Subcutaneous adipose tissue (tissue), 4 donors: Measurements from ENCODE around the gene GSTT4. TPM values are rescaled to one million over a fixed set of nuclear protein-coding genes. Genes with fewer than 3 reads are reported as not detected.
"Not testable (repeated sequence)": the region's sequence is repeated elsewhere in the genome, so short reads cannot be mapped to it uniquely, and the experiment has no call there.

Experiments
- total RNA-seq, 4 donors: library from RNA; depleted of rRNA; stranded (reverse); fragments of >200 nt; gene quantifications; one replicate each; pipeline ENCODE4 v1.1.0, GENCODE V29; 2016
- TF ChIP-seq, protein P1 (sequence below): fragments of 450-650 bp; IDR thresholded peaks from one replicate; pipeline ENCODE4 v1.5.1; 2016; ENCODE audit warnings: low read depth, mild to moderate bottlenecking, control low read depth, antibody characterized with exemption, moderate library complexity

The GSTT4 gene
- total RNA-seq, 4 donors from 2014 or later: not detected

DNA sequence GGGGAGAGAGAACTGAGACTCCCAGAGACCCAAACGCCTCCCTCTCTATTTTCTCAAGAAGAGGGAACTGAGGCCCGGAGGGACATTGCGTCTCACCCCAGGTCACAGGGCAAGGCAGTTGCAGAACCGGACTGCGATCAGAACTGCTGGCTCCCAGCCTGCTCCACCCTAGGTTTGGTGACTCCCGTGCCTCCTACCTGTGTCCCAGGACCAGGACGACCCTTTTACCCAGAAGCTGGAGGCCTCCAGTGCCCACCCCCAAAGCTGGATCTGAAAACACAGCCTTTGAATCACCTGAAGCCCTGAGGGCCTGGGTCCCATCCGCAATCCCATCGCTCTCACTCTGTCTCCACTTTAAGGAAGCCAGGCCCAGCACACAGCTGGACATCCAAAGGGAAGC is 1.4 kb downstream of the GSTT4 start:
- TF ChIP-seq, protein P1, sequence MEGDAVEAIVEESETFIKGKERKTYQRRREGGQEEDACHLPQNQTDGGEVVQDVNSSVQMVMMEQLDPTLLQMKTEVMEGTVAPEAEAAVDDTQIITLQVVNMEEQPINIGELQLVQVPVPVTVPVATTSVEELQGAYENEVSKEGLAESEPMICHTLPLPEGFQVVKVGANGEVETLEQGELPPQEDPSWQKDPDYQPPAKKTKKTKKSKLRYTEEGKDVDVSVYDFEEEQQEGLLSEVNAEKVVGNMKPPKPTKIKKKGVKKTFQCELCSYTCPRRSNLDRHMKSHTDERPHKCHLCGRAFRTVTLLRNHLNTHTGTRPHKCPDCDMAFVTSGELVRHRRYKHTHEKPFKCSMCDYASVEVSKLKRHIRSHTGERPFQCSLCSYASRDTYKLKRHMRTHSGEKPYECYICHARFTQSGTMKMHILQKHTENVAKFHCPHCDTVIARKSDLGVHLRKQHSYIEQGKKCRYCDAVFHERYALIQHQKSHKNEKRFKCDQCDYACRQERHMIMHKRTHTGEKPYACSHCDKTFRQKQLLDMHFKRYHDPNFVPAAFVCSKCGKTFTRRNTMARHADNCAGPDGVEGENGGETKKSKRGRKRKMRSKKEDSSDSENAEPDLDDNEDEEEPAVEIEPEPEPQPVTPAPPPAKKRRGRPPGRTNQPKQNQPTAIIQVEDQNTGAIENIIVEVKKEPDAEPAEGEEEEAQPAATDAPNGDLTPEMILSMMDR: no peak

DNA sequence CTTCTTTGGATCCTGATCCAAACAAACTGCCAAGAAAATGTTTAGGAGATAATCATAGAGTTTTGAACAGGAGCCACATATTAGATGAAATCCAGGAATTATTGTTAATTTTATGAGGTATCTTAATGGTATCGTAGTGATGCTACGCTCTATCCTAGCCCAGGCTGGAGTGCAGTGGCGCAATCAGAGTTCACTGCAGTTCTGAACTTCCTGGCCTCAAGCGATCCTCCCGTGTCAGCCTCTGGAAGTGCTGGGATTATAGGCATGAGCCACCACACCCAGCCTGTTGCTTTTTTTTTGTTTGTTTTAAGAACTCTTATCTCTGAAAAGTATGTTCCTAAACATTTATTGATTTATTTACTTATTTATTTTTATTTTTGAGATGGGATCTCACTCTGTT is 2.4 kb downstream of the GSTT4 start:
- TF ChIP-seq, protein P1: no peak

DNA sequence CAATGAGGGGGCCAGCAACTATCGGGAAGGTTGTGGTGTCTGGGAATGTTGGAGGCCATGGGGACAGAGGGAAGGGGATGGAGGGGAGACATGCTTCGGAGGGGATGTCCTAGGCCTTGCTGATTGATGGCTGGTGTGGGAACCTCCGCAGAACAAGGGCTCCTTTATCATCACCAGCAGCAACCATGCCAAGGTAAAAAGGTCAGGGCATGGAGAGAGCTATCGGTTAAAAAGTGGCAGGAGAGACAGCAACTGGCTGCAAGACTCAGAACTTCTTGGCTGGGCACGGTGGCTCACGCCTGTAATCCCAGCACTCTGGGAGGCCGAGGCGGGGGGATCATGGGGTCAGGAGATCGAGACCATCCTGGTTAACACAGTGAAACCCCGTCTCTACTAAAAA is 3.0 kb downstream of the GSTT4 start:
- TF ChIP-seq, protein P1: no peak

GRCh38 chr22:24001314-24001713 is 3.9 kb downstream of the GSTT4 start:
- TF ChIP-seq, protein P1: no peak

DNA sequence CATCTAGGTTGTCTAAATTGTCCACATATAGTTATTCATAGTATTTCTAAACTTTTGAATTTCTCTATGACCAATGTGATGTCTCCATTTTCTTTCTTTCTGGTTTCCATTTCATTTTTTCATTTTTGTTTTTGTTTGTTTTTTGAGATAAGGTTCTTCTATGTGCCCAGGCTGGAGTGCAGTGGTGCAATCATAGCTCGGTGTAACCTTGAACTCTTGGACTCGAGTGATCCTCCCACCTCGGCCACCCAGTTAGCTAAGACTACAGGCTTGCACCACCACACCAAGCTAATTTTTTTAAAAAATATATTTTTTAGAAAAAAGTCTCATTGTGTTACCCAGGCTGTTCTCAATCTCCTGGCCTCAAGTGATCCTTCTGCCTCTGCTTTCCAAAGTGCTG is 8.2 kb downstream of the GSTT4 start:
- TF ChIP-seq, protein P1: no peak

DNA sequence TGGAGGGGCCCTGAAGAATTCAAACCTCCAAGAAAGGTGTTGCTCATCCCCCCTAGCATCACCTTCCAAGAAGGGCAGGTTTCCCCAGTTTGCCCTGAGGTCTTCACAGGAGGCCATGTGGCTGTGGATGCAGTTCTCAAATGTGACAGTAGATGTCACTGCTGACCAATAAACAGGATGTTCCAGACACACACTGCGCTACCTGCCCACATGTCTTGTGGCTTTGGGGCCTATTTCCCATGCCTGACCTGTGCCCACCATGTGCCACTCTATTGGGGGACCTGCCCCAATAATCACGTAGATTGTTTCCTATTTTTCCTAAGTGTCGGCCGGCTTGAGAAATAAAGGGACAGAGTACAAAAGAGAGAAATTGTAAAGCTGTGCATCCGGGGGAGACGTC is 20.8 kb downstream of the GSTT4 start:
- TF ChIP-seq, protein P1: no peak

- TF ChIP-seq, protein P1: not testable (repeated sequence)
These were observed 25.6 kb downstream of the GSTT4 start, which contains the start of gene GSTT2 for GRCh38 chr22:23979557-23980240. Gene GSTT2, plus strand, starts transcription at chr22:23980134.
